Activated CD4-positive, alpha-beta T cell treated with anti-CD3 and anti-CD28 coated beads for 1 hour (primary cell): ENCODE data around the gene ANKS1B.

Experiments
- DNase-seq: peaks from one replicate; pipeline ENCODE4 v3.0.0-alpha.2; 2020

Gene ANKS1B

DNA sequence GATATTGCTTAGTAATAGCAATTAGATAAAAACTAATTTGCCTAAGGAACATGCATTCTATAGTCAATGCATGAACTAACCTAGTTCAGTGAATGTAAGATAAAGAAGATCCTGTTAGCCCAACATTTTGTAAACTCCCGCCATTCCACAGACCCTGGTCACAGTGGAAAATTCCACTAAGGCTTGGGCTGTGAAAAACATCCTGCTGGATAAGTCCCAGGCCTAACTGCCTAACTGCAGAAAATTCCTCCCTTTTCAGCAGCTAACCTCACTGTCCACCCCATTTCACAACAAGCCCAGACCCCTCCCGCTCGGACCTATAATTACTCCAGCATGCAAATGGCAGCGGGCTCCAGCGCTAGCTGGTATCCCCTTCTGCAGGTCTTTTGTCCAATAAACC is 435.1 kb downstream of the ANKS1B start:
- no peak for DNase-seq

GRCh38 chr12:99549196-99549595 is 435.5 kb downstream of the ANKS1B start:
- no peak for DNase-seq

- DNase-seq, result no peak
These were observed 440.3 kb downstream of the ANKS1B start for GRCh38 chr12:99544457-99544856.

DNA sequence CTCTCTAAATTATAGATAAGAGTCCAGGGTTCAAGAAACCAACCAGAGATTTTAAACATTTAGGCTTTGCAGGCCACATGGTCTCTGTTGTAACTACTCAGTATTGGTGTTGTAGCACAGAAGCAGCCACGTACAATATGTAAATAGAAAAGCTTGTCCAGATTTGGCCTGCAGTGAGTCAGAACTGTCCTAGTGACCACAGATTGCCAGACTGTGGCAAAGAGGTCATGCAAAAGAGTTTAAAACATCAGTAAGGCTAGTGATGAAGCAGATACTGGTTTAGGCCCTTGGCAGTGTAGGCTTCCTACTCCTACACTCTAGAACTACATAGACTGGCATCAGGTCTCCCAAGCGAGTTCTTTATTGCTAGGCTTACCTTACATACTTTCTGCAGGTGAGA is 454.8 kb downstream of the ANKS1B start:
- no peak for DNase-seq

DNA sequence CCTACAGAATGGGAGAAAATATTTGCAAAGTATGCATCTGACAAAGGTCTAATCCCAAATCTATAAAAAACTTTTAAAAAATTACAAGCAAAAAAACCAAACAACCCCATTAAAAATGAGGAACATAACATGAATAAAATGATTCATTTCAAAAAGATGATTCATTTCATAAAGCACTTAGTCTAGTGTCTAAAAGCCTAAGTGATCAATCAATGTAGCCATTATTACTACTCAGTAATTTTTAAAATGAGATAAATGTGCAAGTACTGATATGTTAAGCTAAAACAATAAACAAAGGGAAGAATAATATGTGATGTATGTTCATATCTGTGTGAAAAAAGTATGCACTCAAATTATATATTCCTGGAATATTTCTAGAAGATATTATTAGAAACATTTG is 456.3 kb downstream of the ANKS1B start:
- DNase-seq, result no peak

DNA sequence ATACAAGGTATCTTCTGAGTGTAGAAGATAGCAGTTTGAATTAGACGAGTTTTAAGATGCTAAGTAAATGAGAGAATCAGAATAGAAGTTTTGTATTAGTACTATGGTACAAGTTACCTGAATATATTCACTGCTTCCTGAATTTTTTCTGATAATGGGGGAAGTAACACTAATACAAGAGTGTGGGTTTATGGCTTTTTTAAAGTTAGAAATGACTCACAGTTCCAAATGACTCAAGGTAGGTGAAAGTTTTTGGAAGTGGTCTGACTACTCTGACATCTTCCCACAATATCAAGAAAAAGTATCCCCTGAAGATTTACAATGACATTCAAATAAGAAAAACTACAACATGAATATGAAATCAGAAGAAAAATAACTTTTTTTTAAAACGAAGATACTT is 460.9 kb downstream of the ANKS1B start:
- no peak for DNase-seq

DNA sequence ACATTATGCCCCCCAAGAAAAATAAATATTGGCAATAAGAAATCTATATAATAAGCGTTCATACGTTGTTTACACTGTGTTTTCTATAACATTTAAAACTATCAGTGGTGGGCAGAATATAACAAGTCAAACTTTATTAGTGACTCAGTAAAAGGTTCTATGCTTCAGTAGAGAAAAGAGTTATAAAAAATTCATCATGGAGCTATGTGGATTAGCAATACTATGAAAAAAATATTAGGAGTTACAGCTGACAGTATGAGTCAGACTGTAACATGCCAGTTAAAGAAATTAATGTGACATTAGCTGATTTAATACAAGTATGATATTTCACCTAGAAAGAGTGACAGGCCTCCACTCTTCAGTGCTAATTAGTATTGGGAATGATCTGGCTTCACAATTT is 462.3 kb downstream of the ANKS1B start:
- DNase-seq, result no peak

GRCh38 chr12:99521664-99522063 is 463.1 kb downstream of the ANKS1B start:
- DNase-seq, result no peak

GRCh38 chr12:99513066-99513465 is 471.7 kb downstream of the ANKS1B start:
- DNase-seq, result no peak

DNA sequence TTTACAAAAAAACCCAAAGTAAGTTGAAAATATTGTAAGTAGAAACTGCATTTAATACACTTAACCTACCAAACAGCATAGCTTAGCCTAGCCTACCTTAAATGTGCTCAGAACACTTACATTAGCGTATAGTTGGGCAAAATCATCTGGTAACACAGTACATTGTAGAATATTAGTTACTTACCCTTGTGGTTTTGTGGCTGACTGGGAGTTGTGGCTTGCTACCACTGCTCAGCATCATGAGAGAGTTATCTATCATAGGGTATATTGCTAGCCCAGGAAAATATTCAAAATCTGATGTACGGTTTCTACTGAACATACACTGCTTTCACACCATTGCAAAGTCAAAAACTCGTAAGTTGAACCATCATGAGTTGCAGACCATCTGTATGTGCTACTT is 478.9 kb downstream of the ANKS1B start:
- DNase-seq, result no peak

DNA sequence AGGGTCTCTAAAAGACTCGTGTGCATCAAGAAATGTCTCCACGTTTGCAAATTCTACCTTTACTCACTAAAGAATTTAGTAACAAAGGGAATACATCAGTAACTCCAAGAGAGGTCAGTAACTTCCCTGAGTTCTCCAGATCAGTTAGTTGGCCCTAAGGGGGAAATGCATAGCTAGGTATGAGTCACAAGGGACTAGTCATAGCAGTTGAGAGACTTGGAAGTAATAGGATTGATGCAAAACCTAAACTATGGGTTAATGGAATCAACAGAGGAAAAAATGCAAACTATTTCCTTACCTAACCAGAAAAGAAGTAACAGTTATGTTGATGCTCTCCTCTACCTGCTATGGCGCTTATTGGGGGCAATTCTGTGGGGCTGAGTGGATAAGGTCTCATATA is 486.0 kb downstream of the ANKS1B start:
- DNase-seq, result no peak

DNA sequence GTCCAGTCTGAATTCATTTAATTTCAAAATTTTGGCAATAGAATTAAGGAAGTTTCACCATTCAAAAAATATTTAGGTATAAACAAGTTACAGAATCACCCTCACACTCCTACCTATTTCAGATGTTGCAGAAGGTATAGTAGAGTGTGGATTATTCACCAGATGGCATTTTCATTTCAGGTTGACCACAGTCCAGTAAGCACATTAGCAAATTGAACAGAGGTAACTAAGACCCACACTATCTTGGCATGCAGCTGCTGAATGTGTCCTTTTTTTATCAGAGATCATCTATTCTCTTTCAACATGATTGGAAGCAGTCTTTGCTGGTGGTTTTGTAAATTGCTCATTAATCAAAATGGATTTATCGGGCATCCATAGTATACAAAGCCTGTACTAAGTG is 488.9 kb downstream of the ANKS1B start:
- DNase-seq, result no peak

- no peak for DNase-seq
These were observed 491.5 kb downstream of the ANKS1B start for GRCh38 chr12:99493197-99493596.

GRCh38 chr12:99486277-99486676 is 498.5 kb downstream of the ANKS1B start:
- DNase-seq, result no peak

- no peak for DNase-seq
These were observed 505.6 kb downstream of the ANKS1B start for GRCh38 chr12:99479149-99479548.

DNA sequence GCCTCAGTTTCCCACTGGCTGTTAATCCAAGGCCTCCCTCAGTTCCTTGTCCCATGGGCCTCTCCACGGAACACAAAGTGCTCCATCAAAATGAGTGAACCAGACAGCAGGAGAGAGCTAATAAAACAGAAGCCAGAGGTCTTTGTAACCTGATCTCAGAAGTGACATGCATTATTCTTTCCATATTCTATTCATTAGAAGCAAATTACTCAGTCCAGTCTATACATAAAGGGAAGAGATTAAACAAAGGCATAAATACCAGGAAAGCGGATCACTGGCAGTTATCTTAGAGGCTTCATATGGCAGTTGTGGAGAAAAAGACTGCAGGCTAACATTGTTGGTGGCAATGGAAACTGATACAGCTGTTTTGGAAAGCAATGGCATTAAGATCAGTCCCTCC is 507.8 kb downstream of the ANKS1B start:
- no peak for DNase-seq

DNA sequence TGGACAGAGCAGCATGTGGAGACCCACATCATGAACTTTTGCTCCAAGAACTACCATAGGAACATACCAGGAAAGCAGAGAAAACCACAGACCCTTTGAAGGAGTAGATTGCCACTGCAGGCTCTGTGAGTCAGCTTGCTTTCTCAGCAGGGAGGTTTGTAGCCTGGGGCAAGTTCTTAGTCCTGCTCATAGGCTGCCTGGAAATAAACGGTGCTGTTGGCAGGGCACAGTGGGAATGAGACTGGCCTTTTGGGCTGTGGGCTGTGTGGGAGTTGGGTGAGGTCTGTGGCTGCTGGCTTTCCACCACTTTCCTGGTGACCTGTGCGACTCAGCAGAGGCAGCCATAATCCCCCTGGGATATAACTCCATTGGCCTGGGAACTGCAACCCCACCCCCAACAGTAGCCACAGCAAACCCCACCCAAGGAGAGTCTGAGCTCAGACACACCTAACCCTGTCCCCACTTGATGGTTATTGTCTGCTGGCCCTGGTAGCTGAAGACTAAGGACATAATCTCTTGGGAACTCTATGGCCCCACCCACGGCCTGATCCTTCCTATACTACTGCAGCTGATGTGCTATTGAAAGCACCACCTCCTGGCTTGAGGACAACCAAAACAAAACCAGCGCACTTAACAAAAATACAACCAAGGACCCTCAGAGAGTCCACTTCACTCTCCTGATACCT is 529.2 kb downstream of the ANKS1B start:
- DNase-seq, result no peak

DNA sequence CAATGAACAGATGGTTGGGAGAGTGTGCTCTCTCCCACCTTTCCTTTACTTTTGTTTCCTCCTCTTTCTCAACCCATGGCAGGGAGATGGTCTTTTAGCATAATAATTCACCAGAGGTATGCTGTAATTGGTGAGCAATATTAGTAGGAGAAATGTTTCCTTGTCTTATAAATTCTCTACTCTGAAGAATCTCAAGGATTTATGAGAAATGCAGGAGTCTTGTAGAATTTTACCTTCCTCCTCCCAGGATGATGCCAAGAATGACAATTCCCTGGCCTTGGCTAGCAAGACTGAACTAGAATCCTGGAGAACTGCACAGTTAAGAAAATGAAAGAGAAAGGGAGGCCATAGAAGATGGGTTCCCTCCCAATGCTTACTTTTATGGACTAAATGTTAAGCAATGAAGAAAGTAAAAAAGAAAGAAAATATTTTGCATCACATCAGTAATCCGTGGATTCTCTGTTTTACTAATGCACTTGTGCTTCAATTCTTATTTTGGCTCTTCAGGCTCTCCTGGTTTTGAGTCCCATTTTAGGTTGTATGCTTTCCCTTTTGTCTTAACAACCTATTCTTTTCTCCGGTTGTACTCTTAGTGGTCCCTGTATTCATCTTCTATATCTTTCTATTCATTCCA is 530.1 kb downstream of the ANKS1B start:
- DNase-seq, result no peak

GRCh38 chr12:99453836-99454538 is 530.7 kb downstream of the ANKS1B start:
- no peak for DNase-seq

DNA sequence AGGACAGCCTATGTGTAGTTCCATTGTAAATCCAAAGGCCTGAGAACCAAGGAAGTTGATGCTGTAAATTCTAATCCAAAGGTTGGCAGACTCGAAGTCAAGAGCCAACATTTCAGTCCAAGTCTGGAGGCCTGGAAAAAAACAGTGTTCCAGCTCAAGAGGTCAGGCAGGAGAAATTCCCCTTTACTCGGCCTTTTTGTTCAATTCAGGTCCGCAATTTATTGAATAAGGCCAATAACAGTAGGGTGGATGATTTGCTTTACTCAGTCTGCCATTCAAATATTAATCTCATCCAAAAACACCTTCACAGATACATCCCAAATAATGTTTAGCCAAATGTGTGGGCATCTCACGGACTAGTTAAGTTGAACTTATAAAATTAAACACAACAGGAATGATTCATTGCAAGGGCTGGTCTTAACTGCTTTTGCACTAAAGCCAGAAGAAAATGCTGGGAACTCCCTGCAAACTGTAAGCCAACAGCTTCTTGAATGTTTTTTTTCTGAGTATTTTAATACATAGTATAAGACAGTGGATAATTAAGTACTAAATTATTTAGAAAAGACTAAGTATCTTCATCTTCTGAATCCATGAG is 534.6 kb downstream of the ANKS1B start:
- DNase-seq, result no peak

GRCh38 chr12:99444859-99445316 is 539.8 kb downstream of the ANKS1B start:
- DNase-seq, result no peak

DNA sequence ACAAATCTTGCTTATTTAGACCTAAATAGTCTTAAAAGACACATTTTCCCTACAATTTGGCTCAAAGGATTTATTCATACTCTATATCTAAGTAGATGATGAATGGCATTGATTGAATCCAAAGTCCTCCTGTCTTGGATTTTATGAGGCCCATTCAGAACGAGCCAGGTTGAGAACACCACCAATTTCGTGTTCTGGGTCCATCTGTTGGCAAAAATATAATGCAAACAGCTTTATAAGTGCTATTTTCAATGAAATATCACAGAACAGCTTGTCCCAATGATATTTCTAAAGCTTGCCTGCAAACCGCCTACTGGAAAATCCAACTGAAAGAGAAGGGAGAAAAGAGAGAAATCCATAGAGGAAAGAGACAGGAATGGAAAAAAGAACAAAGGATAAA is 542.0 kb downstream of the ANKS1B start:
- DNase-seq, result no peak

GRCh38 chr12:99439399-99439798 is 545.3 kb downstream of the ANKS1B start:
- no peak for DNase-seq

GRCh38 chr12:99436584-99436983 is 548.2 kb downstream of the ANKS1B start:
- no peak for DNase-seq
